Prostate gland (tissue), 2 donors: ENCODE results near the gene OPTN.

Experiments
- CTCF ChIP-seq, 4 experiments: fragments of 200-600 bp in 2 of 4; fragments of 450-650 bp in 2 of 4; sonication (generic) in 2 of 4; IDR thresholded peaks; 1 replicate in 3 of 4; 2 replicates in 1 of 4; pipeline ENCODE4 v1.5.1; 2016 to 2019; ENCODE audit warnings: antibody characterized with exemption in 4 of 4, mild to moderate bottlenecking in 2 of 4, moderate library complexity in 2 of 4
- POLR2AphosphoS5 ChIP-seq: sonication (generic); formaldehyde crosslinking; IDR thresholded peaks from one replicate; pipeline ENCODE4 v1.6.1; 2017; ENCODE audit warnings: antibody characterized with exemption

- no peak for TF ChIP-seq CTCF (IDR thresholded peaks at IDR 0.05)
- TF ChIP-seq POLR2AphosphoS5, result no peak
Observed at GRCh38 chr10:13117841-13118783, 18.1 kb downstream of the OPTN start.
